Hindlimb muscle (tissue), 1 donor: ENCODE data around the gene AOPEP. TPM values are rescaled to one million over a fixed set of nuclear protein-coding genes. Genes with fewer than 3 reads are reported as not detected.
"Not testable (repeated sequence)": the region's sequence is repeated elsewhere in the genome, so short reads cannot be mapped to it uniquely, and the experiment has no call there.

Source experiments
- DNase-seq: peaks from one replicate; pipeline ENCODE4 v3.0.0-alpha.2; 2013
- polyA plus RNA-seq: library from polyadenylated mRNA; unstranded; fragments of 120-200 nt; gene quantifications from one replicate; pipeline ENCODE4 v1.2.1, GENCODE V29; 2013; ENCODE audit not compliant: insufficient read length

AOPEP gene
- polyA plus RNA-seq, 1 donor = 36.1 TPM

GRCh38 chr9:94997727-94998126 is 271.2 kb downstream of the AOPEP start:
- DNase-seq = no peak

- no peak for DNase-seq
These were observed 273.3 kb downstream of the AOPEP start for GRCh38 chr9:94999832-95000231.

GRCh38 chr9:95000821-95001220 is 274.3 kb downstream of the AOPEP start:
- DNase-seq = no peak

GRCh38 chr9:95001720-95002119 is 275.2 kb downstream of the AOPEP start:
- no peak for DNase-seq

GRCh38 chr9:95003689-95004410 is 277.4 kb downstream of the AOPEP start:
- DNase-seq = no peak

- DNase-seq = no peak
These were observed 278.1 kb downstream of the AOPEP start for GRCh38 chr9:95004411-95005277.

GRCh38 chr9:95005278-95006143 is 279.0 kb downstream of the AOPEP start:
- no peak for DNase-seq

- no peak for DNase-seq
These were observed 280.8 kb downstream of the AOPEP start for GRCh38 chr9:95007226-95007869.

- no peak for DNase-seq
These were observed 281.8 kb downstream of the AOPEP start for GRCh38 chr9:95008151-95008771.

- no peak for DNase-seq
These were observed 283.0 kb downstream of the AOPEP start for GRCh38 chr9:95009459-95009858.

- DNase-seq = no peak
These were observed 283.9 kb downstream of the AOPEP start for GRCh38 chr9:95010431-95010838.

GRCh38 chr9:95012035-95012708 is 285.7 kb downstream of the AOPEP start:
- DNase-seq = no peak

- no peak for DNase-seq
These were observed 286.4 kb downstream of the AOPEP start for GRCh38 chr9:95012902-95013301.

GRCh38 chr9:95014917-95015316 is 288.4 kb downstream of the AOPEP start:
- DNase-seq = no peak

GRCh38 chr9:95015569-95015968 is 289.1 kb downstream of the AOPEP start:
- no peak for DNase-seq

GRCh38 chr9:95017062-95017461 is 290.6 kb downstream of the AOPEP start:
- no peak for DNase-seq

GRCh38 chr9:95017661-95018060 is 291.2 kb downstream of the AOPEP start:
- no peak for DNase-seq

- no peak for DNase-seq
These were observed 291.8 kb downstream of the AOPEP start for GRCh38 chr9:95018099-95018936.

GRCh38 chr9:95020644-95021043 is 294.1 kb downstream of the AOPEP start:
- not testable (repeated sequence) for DNase-seq

- DNase-seq = no peak
These were observed 294.8 kb downstream of the AOPEP start for GRCh38 chr9:95021166-95021886.
